MM.1S (cell line): Measurements from ENCODE around the gene PTP4A1.

Experiments
- CTCF ChIP-seq: fragments of 300-600 bp; sonication (generic); IDR thresholded peaks from 2 replicates; pipeline ENCODE4 v1.5.1; 2016; ENCODE audit warnings: antibody characterized with exemption, low read length, mixed read lengths
- EZH2 ChIP-seq: fragments of 300-600 bp; sonication (generic); optimal IDR thresholded peaks from 2 replicates; pipeline ENCODE3; 2017; ENCODE audit warnings: low read depth, mild to moderate bottlenecking, antibody characterized with exemption, low read length, mixed read lengths
- EZH2phosphoT487 ChIP-seq: fragments of 300-600 bp; sonication (generic); IDR thresholded peaks from 2 replicates; pipeline ENCODE4 v1.6.1; 2018; ENCODE audit warnings: antibody characterized with exemption, low read length

DNA sequence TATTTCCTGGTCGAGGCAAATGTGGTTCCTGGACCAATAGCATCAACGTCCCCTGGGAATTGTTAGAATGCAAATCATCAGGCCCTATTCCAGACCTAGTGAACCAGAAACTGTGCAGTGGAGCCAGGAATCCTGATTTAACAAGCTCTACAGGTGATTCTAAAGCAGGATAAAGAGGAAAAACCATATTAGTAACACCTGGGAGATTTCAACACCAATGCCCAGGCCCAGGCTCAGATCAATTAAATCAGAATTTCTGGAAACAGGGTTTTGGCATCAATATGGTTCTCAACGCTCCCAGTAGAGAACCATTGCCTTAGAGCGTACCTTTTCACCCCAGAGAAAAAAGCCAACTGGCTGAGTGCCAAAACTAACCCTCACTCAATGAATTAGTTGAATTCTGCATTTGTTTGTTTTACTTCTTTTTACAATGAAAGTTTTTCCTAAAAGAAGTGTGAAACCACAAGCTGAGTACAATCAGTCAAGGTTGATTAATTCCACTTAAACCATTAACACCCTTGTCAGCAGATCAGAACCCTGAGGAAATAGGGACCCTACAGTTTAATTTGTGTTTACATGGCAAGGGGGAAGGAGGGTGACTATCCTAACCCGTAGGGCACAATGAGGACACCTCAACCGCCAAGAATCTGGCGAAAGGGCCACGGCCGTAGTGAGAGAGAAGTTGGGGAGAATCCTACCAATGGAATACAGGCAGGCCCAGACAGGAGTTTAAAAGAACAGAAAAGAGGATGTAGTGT lies 34.9 kb upstream of the PTP4A1 start:
- TF ChIP-seq CTCF (no peak), EZH2 (no peak), EZH2phosphoT487 (no peak)
